Ishikawa (cell line): ENCODE measurements around the gene MYORG.

ENCODE experiments used
- USF1 ChIP-seq: IDR thresholded peaks from 2 replicates; pipeline ENCODE4 v1.6.1; 2012
- YY1 ChIP-seq: IDR thresholded peaks from 2 replicates; pipeline ENCODE4 v1.6.1; 2012; ENCODE audit warnings: low read depth
- TF ChIP-seq, protein P1 (sequence below): IDR thresholded peaks from 2 replicates; pipeline ENCODE4 v1.6.1; 2012; ENCODE audit warnings: low read depth, mild to moderate bottlenecking

GRCh38 chr9:34334337-34334824, 42.3 kb downstream of the MYORG start:
- TF ChIP-seq, protein P1, sequence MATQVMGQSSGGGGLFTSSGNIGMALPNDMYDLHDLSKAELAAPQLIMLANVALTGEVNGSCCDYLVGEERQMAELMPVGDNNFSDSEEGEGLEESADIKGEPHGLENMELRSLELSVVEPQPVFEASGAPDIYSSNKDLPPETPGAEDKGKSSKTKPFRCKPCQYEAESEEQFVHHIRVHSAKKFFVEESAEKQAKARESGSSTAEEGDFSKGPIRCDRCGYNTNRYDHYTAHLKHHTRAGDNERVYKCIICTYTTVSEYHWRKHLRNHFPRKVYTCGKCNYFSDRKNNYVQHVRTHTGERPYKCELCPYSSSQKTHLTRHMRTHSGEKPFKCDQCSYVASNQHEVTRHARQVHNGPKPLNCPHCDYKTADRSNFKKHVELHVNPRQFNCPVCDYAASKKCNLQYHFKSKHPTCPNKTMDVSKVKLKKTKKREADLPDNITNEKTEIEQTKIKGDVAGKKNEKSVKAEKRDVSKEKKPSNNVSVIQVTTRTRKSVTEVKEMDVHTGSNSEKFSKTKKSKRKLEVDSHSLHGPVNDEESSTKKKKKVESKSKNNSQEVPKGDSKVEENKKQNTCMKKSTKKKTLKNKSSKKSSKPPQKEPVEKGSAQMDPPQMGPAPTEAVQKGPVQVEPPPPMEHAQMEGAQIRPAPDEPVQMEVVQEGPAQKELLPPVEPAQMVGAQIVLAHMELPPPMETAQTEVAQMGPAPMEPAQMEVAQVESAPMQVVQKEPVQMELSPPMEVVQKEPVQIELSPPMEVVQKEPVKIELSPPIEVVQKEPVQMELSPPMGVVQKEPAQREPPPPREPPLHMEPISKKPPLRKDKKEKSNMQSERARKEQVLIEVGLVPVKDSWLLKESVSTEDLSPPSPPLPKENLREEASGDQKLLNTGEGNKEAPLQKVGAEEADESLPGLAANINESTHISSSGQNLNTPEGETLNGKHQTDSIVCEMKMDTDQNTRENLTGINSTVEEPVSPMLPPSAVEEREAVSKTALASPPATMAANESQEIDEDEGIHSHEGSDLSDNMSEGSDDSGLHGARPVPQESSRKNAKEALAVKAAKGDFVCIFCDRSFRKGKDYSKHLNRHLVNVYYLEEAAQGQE = no peak
- no peak for TF ChIP-seq YY1
- TF ChIP-seq USF1 = no peak
